HEK293 (cell line): ENCODE measurements around the gene ANAPC2.

Experiments used
- PRDM1 ChIP-seq: fragments of 450-650 bp; formaldehyde crosslinking; IDR thresholded peaks from 2 replicates; pipeline ENCODE4; 2016; ENCODE audit warnings: missing biosample characterization, missing genetic modification characterization
- ZSCAN30 ChIP-seq: fragments of 450-650 bp; IDR thresholded peaks from 2 replicates; pipeline ENCODE4 v1.5.1; 2018; ENCODE audit warnings: missing biosample characterization, mild to moderate bottlenecking, missing genetic modification characterization, moderate library complexity
- TF ChIP-seq, protein P1 (sequence below): fragments of 450-650 bp; formaldehyde crosslinking; IDR thresholded peaks from 2 replicates; pipeline ENCODE4 v1.5.1; 2016; ENCODE audit warnings: missing biosample characterization, missing genetic modification characterization

DNA sequence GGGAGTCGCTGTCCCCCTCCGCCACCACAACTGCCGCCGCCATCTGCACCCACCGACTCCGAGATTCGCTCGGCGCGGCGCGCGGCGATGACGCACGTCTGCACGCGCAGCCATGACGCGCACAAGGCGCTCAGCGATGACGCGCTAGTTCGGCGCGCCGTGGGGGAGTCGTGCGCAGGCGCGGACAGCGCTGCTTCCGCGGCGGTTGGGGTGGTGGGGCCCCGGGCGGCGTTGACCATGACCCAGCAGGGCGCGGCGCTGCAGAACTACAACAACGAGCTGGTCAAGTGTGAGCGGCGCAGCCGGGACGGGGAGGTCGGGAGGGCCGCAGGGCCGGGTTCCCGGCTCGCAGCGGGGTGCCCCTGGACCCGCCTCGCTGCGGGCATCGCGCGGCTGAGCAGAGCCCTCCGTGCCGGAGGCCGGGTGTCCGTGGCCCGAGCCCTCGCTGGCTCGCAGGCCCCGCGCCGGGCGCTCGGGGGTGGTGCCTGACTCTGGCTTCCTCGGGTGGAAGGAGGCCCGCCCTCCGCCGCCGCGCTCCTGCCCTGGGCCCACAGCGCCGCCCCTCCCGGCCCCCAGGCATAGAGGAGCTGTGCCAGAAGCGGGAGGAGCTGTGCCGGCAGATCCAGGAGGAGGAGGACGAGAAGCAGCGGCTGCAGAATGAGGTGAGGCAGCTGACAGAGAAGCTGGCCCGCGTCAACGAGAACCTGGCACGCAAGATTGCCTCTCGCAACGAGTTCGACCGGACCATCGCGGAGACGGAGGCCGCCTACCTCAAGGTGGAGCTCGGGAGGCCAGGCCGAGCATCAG lies at the start of gene ANAPC2, which contains the start of gene SSNA1:
- TF ChIP-seq, protein P1, sequence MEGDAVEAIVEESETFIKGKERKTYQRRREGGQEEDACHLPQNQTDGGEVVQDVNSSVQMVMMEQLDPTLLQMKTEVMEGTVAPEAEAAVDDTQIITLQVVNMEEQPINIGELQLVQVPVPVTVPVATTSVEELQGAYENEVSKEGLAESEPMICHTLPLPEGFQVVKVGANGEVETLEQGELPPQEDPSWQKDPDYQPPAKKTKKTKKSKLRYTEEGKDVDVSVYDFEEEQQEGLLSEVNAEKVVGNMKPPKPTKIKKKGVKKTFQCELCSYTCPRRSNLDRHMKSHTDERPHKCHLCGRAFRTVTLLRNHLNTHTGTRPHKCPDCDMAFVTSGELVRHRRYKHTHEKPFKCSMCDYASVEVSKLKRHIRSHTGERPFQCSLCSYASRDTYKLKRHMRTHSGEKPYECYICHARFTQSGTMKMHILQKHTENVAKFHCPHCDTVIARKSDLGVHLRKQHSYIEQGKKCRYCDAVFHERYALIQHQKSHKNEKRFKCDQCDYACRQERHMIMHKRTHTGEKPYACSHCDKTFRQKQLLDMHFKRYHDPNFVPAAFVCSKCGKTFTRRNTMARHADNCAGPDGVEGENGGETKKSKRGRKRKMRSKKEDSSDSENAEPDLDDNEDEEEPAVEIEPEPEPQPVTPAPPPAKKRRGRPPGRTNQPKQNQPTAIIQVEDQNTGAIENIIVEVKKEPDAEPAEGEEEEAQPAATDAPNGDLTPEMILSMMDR (tag by site-specific recombination): peak; percentile 100
- peak; percentile 73 for TF ChIP-seq ZSCAN30 (tag by site-specific recombination)
- TF ChIP-seq PRDM1 (tag by site-specific recombination): no peak
